GM19240 (cell line): ENCODE results near the gene TOP3B.
A peak's percentile ranks its signal among the peaks of the same experiment; 100 is the strongest.

Experiments used
- DNase-seq: peaks from one replicate; pipeline ENCODE4 v3.0.0; 2011; ENCODE audit warnings: low spot score; ENCODE audit not compliant: insufficient read length

TOP3B gene, protein sequence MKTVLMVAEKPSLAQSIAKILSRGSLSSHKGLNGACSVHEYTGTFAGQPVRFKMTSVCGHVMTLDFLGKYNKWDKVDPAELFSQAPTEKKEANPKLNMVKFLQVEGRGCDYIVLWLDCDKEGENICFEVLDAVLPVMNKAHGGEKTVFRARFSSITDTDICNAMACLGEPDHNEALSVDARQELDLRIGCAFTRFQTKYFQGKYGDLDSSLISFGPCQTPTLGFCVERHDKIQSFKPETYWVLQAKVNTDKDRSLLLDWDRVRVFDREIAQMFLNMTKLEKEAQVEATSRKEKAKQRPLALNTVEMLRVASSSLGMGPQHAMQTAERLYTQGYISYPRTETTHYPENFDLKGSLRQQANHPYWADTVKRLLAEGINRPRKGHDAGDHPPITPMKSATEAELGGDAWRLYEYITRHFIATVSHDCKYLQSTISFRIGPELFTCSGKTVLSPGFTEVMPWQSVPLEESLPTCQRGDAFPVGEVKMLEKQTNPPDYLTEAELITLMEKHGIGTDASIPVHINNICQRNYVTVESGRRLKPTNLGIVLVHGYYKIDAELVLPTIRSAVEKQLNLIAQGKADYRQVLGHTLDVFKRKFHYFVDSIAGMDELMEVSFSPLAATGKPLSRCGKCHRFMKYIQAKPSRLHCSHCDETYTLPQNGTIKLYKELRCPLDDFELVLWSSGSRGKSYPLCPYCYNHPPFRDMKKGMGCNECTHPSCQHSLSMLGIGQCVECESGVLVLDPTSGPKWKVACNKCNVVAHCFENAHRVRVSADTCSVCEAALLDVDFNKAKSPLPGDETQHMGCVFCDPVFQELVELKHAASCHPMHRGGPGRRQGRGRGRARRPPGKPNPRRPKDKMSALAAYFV

DNA sequence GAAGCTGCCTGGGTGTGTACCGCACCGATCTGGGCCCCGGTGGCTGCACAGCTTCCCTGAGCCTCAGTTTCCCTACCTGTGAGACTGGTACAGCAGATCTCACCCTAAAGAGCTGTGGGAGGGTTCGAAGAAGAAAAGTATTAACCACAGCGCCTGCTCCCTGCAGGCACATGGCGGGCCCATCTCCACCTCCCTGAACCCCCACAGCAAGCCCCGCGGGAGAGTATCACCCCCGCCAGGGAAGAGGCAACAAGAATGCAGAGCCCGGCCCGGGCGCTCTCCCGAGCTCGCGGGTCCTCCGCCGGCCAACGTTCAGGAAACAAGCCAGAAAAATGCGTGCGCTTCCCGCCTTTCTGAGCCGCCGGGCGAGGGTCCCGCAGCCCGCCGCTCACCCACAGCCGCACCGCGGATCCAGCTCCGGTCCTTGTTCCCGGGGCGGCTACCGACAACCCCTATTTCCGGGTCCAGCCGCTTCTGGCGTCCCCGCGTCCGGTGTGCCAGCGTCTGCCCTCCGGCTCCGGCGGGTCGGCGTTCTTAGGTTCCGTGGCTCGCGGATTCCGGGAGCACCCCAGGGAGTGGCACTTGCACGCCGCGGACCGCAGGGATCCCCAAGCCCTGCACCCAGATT is at the start of gene TOP3B:
Gene TOP3B (minus strand): TSS at position 450 of the 628 bp plus-strand sequence. CDS start 7,078 bp downstream, outside the sequence.
- DNase-seq = peak; percentile 70

DNA sequence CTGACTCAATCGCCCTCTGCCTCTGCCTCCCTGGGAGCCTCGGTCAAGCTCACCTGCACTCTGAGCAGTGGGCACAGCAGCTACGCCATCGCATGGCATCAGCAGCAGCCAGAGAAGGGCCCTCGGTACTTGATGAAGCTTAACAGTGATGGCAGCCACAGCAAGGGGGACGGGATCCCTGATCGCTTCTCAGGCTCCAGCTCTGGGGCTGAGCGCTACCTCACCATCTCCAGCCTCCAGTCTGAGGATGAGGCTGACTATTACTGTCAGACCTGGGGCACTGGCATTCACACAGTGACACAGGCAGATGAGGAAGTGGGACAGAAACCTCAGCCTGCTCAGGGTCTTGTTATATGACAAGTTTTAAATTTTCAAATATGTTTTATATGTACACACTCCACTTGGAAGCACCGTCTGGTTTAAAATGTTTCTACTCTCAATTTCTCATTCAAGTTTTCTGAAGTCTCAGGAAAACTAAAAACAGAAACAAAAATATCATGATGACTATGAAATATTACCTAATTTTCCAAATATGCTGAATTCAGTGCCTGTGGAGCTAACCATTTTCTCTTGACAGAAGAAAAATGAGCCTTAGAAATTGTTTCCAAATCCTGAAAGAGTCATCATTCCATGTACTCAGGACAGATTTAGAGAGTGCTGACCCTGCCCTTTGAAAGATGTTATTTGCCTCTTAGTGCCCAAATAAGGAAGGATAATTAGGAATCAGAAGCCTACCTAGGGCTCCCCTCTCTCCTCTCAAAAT is 48.8 kb upstream of the TOP3B start:
- no peak for DNase-seq

DNA sequence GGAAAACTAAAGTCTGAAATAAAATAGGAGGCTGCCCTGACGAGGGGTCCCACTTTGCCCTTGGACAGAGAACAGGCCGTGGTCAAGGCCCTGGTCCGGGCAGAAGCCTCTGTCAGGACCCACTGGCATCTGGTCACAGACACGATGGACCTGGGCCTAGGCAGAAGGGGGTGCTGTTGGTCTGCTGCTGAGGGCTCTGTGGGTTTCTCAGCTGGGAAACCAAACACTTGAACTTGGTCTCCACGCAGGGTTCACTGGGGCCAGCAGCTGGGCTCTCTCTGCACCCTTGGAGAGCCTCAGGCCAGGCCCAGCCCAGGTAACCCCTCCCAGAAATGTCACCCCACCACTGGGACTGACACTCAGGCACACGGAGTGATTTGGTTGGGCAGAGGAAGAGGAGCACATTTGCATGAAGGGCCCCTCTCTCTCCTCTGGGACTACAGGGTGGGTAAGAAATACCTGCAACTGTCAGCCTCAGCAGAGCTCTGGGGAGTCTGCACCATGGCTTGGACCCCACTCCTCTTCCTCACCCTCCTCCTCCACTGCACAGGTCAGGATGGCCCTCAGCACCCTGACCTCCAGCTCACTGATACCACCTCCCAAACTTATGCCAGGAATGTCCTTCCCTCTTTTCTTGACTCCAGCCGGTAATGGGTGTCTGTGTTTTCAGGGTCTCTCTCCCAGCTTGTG is 48.1 kb upstream of the TOP3B start:
- DNase-seq = peak; percentile 44

DNA sequence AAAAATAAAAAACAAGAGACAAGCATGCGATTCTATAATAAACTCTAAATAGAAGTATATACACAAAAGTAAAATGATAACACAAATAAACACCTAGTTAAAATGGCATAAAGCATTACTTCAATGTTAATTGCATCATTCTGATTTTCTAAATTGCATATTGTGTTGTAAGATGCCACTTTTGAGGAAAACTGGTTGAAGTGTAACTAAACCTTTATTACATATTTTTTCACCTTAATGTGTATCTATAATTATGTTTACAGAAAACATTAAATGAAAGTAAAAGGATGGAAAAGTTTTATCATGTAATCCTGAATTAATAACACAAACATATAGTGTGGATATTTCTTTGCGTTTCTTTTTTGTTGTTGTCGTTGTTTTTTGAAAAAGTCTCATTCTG is 45.4 kb upstream of the TOP3B start:
- no peak for DNase-seq

DNA sequence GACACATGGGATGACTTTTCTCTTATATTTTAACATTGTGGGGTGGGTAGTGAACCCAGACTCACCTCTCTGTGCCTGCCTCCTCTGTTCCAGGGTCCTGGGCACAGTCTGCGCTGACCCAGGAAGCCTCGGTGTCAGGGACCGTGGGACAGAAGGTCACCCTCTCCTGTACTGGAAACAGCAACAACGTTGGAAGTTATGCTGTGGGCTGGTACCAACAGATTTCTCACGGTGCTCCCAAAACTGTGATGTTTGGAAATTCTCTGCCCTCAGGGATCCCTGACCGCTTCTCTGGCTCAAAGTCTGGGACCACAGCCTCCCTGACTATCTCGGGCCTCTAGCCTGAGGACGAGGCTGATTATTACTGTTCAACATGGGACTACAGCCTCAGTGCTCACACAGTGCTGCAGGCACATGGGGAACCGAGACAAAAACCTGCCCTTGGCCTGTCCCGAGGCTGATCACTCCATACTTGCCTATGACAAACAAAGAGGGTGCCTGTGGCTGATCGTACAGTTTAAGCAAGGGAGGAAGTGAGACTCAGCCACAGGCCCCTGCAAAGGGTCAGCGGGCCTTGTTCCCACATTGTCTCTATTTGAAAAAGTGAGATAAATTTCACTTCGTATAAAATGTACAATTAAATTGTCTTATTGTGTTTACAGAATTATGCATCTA is 43.7 kb upstream of the TOP3B start:
- peak; percentile 50 for DNase-seq

DNA sequence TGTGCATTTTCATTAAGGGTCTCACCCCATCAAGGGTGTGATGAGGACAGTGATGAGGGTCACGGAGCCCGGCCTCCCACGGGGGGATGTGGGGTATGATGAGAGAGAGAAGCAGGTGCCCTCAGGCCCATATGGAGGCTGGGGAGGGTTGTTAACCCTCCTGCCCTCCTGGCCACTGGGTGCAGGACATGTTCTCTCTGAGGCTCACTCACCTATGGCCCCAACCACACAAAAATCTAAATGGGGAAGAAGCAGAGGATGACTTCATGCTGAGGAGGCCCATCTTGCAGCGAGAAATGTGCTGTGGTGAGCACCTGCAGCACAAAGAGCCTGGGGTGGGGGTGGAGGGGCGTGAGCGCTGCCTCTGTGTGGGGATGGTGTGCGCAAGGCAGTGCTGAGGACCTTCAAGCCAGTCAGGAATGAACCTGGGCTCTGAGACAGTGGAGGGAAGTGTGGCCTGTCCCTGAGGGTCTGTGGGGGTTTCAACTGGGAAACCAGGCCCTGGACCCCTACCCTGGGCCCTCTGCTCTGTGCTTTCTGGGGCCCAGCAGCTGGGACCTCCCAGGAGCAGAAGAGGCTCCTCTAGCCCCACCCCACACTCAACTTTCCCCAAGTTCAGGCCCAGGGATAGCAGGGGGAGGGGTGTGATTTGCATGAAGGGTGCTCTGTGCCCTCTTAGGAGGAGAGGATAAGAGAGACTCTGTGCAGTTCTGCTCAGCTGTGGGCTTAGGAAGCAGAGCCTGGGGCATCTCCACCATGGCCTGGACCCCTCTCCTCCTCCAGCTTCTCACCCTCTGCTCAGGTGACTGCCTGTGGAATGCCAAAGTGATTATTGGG is 43.0 kb upstream of the TOP3B start:
- DNase-seq = peak; percentile 25

DNA sequence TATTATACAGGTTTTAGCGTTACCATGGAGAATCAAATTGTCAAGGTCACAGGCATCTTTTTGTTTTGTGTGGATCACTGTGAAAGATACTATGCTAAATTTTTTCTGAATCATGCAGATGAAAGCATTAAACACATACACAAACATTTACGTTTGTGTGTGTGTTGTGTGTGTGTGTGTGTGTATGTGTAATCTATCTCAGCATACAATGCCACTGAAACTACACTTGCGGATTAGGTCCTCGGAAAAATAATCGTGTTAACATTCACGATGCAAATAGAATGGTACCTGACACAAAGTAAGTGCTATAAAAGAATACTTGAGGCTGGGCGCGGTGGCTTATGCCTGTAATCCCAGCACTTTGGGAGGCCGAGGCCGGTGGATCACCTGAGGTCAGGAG is 41.9 kb upstream of the TOP3B start:
- DNase-seq = no peak

DNA sequence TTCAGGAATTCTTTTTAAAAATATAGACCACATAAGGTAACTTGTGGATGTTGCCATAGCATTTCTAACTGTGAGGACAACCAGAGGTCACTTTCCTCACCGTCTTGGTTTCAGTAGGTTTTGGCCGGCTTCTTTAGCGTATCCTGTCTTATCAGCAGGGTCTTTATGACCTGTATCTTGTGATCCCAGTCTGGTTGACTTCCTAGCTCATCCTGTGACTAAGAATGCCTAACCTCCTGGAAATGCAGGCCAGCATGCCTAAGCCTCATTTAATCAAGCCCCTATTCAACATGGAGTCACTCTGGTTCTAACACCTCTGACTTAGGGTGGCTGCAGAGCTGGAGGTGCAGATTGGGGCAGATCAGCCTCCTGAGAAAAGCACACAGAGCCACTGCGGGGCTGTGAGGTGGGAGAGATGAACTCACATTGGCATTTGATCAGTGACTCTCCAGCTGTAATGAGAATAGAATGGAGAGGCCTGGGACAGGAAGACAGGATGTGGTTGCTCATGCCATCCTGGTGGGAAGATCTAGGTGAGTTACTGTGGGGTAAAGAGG is 41.1 kb upstream of the TOP3B start:
- DNase-seq = no peak

DNA sequence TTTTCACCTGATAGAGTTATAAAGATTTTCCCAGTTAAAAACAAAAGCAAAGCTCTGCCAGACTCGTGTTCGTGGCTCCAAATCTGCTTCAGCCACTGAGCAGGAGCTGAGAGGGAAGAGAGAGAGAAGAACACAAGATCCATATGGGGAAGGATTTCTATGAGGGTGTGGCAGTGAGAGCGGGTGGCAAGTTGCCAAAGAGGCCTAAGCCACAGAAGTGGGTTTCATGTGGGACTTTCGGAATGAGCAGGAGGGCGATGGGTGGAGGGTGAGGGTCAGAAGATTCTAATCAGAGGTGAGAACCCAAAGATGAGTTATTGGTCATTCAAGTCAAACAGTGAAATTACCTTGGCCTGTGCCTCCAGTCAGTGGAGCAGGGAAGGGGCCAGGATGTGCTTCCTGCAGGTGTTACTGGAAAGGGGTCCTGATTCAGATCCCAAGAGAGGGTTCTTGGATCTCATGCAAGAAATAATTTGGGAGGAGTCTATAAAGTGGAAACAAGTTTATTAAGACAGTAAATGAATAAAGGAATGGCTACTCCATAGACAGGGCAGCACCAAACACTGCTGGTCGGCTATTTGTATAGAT is 40.5 kb upstream of the TOP3B start:
- DNase-seq = no peak

DNA sequence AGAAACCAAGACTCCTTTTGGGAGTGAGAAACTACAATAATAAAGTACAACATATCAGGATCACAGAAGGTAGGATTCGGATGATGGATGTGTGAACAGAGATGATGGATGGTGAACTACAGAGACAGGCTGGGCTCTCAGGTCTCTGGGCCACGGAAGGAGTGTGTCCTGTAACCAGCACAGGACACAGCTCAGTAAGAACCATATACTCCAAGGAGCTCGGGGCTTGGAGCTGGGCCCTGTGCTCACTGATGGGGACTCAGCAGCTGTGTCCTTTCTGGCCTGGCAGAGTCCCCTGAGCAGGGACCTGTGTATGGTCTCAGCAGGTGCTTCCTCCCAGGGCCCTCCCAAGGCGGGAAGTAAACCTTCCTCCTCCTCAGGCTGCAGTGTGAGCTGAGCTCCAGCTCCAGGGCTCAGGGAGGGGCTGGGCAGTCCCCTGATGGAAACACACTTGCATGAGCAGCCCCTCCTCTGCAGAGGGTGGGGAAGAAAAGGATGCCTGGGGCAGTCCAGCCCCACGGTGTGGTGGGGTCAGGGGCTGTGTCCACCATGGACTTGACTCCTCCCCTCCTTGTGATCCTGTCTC is 39.8 kb upstream of the TOP3B start:
- DNase-seq = no peak

DNA sequence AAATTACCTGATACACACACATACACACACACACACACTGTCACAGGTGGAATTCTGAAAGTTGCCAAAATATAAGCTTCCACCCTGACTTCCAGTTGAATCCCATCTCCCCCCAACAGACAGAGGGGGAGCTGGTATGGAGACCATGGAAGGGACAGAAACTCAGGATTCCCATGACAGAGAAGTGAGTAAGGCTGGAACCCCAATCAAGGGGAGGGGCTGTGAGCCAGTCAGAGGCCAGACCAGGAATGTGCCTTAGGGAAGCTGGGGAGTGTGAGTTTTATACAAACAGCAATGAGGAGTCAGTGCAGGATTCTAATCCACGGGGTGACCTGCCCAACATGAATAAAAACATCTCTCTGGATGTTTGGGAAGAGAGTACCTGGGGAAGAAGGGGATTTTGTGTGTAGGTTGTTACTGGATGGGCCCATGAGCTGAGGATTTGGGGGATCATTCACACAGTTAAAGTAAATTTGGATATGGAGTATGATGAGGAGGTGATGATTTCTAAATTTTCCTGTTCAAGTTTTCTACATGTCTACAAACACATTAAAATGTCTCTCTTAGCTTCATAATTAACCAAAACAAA is 38.7 kb upstream of the TOP3B start:
- no peak for DNase-seq

DNA sequence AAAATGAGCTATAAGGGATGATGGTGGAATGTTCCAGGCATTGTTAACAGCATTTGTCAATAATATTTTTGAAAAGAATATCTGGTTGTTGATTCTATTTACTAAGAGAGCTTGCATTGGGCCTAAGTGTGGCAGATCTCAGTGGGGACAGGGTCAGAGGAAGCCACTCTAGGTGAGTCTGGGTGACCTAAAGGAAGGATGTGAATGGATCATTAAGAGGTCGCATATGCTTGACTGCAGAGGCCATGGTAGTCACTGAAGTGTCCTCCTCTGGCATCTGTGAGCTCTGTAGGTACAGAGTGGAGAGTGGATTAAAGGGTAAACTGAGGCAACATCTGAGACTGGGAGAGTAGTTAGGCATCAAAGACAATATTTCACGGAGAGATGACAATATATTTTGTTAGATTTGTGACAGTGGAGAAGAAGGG is 37.9 kb upstream of the TOP3B start:
- DNase-seq = no peak

DNA sequence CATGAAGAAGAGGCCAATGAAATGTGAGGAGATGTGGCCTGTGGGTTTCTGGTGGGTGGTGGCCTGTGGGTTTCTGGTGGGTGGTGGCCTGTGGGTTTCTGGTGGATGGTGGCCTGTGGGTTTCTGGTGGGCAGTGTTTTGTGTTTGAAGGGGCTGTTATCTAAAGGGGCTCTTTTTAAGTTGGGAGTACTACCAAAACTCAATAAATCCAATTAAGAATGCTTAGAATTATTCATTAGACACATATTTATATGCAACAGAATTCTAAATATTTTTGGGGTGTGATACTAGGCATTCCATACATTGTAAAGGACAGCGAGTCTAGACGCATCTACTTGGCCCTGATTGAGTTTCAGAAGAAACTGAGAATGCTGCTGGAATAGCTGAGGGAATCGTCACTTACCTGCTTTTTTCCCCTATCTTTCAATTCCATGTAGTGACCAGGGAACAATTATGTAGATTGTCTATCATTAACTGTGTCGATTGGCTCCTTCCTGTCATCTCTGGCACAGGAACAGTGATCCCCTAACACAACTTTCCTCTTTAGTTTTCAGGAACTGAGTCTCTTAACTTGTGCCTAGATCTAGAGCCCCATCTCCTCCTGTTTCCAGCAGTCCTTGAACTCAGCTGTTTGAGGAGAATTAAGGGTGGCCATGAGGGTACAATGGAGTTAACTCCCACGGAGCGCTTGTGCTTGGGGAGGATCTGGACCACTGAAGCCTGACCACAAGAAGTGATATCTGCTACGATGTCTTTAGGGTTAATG is 37.3 kb upstream of the TOP3B start:
- no peak for DNase-seq

DNA sequence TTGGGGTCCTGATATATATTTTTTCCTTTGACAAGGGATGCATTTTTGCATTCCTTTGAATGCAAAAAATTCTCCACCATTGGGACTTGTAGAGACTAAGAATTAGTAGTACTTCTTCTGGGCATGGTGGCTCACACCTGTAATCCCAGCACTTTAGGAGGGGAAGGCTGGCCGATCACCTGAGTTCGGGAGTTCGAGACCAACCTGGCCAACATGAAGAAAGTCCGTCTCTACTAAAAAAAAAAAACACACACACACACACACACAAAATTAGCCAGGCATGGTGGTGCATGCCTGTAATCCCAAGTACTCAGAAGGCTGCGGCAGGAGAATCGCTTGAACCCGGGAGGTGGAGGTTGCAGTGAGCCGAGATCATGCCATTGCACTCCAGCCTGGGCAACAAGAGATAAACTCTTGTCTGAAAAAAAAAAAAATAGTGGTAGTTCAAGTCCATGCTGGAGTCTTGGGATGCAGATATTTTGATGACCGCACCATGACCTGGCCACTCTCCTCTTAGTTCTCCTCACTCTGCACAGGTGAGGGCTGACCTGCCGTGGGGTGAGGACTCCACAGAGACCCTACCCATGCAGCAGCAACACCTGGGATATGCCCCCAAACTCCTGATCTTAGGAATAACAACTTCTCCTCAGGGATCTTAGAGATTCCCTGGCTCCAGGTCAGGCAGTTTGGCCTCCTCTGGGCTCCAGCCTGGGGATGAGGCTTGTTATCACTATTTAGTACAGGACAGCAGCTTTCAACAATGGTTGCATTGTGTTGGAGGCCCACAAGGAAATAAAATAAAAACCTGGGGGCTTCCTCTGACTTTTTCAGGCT is 36.5 kb upstream of the TOP3B start:
- no peak for DNase-seq

DNA sequence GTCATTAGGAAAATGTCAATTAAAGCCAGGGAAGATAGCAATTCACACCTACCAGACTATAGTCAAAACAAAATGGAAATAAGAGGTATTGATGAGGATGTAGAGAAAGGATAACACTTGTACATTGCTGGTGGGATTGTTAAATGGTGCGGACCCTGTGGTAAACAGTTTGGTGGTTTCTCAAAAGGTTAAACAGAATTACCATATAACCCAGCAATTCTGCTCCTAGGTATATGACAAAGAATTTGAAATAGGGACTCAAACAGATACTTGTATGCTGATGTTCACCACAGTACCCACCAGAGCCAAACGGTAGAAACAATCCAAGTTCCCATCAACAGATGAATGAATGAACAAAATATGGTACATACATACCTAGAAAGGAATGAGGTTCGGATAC is 33.0 kb upstream of the TOP3B start:
- no peak for DNase-seq

DNA sequence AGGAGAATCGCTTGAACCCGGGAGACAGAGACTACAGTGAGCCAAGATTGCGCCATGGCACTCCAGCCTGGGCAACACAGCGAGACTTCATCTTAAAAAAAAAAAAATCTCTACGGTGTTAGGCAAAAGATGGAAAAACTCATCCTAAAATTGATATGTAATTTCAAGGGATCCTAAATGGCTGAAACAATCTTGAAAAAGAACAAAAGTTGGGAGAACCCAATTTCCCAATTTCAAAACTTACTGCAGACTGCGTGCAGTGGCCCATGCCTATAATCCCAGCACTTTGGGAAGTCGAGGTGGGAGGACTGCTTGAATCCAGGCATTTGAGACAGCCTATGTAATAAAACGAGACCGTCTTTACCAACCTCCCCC is 31.7 kb upstream of the TOP3B start:
- no peak for DNase-seq
